ENCODE results near the gene PHKA2.

PHKA2 gene

DNA sequence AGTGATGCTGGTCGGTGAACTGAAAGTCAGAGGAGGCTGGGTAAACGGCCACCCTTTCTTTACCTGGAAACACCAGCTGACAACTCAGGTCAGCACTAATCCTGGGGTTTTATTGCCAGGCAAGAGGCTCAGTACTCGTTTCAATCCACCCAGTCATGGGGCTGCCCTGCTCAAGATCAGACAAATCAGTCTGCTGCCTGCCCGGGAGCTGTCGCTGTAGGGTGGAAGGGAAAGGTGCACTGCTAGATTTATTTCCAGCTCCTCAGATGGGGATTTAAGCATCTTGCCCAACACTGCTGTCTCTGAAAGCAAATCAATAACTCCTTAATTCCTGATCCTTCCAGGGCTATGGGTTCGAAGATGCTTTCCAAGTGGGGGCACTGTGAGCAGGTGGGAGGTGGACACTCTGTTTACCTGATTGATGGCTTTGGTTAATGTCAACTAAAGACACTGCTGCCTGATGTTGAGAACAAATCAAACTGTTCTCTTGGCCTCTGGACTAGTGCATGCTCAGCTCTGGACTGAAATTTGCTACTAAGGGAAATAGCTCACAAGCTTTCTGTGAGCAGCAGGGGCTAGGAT, 59.3 kb downstream of the PHKA2 start:
- H3K4me3 ChIP-seq (replicated peaks in 1 of 2; ENCODE audit: low read depth in 2 of 2, low read length in 2 of 2), result no peak overlapping the region
- no peak for DNase-seq (ENCODE audit: low read depth in 2 of 2)

DNA sequence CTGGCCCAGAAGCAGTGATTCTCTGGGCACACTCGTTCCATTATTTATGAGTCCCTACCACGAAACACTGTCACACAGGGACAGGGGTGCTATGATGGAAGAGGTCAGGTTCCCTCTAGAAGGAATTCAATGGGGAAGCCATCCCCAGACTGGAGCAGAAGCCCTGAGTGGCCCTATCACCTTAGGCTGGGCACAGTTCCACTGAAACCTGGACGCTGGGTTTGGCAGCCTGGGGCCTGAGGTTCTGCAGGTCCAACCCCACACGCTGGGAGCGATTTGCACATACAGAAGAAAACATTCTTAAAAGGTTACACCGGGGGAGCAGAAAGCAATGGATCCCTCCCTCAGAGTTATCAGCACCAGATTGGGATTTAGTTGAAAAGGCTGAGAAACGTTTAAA, 63.3 kb downstream of the PHKA2 start:
- no peak overlapping the region for H3K4me3 ChIP-seq (replicated peaks in 1 of 2; ENCODE audit: low read depth in 2 of 2, low read length in 2 of 2)
- TF ChIP-seq, protein P1, sequence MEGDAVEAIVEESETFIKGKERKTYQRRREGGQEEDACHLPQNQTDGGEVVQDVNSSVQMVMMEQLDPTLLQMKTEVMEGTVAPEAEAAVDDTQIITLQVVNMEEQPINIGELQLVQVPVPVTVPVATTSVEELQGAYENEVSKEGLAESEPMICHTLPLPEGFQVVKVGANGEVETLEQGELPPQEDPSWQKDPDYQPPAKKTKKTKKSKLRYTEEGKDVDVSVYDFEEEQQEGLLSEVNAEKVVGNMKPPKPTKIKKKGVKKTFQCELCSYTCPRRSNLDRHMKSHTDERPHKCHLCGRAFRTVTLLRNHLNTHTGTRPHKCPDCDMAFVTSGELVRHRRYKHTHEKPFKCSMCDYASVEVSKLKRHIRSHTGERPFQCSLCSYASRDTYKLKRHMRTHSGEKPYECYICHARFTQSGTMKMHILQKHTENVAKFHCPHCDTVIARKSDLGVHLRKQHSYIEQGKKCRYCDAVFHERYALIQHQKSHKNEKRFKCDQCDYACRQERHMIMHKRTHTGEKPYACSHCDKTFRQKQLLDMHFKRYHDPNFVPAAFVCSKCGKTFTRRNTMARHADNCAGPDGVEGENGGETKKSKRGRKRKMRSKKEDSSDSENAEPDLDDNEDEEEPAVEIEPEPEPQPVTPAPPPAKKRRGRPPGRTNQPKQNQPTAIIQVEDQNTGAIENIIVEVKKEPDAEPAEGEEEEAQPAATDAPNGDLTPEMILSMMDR (IDR thresholded peaks at IDR 0.05; ENCODE audit: low read depth, low read length), result no peak
- DNase-seq (ENCODE audit: low read depth in 2 of 2), result no peak

More for the DNA sequence above, 59.3 kb downstream of the PHKA2 start:
- TF ChIP-seq, protein P1 (IDR thresholded peaks at IDR 0.05; ENCODE audit: low read depth, low read length), result no peak

DNA sequence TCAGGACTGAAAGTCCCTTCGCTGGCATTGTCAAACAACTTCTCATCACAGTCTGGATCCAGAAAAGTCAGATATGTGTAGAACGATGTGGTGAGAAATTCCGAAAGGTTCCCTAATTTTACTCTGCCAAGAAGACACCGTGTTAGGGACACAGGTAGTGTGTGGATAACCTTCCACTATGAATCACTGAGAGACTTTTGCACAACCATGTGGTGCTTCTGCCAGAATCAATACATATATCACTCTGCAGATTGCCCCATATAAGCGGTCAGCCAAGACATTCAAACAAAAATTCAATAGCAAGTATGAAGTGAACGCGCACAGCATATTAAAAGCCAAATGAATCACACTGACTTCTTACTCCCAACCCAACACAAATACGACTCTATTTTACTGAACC, 63.8 kb downstream of the PHKA2 start:
- DNase-seq (ENCODE audit: low read depth in 2 of 2), result no peak
- TF ChIP-seq, protein P1 (IDR thresholded peaks at IDR 0.05; ENCODE audit: low read depth, low read length), result no peak
- H3K4me3 ChIP-seq (replicated peaks in 1 of 2; ENCODE audit: low read depth in 2 of 2, low read length in 2 of 2), result no peak overlapping the region

DNA sequence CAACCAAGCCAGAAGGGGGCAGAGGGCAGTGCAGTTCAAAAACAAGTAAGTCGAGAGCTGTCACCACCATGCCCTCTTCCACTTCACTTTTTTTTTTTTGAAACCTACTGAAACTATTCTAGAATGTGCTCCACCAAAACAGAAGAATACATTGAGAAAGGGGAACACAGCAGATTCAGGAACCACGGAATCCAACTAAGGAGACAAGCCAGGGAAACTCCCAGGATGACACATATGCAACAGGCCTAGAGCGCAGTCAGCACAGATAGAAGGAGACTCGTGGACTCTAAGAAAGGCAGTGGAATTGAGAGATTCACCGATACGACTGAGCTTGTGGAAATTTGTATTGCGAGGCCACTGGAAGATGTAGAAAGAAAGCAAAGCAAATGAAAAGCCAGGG, 66.1 kb downstream of the PHKA2 start:
- DNase-seq (ENCODE audit: low read depth in 2 of 2), result no peak
- TF ChIP-seq, protein P1 (IDR thresholded peaks at IDR 0.05; ENCODE audit: low read depth, low read length), result no peak
- H3K4me3 ChIP-seq (replicated peaks in 1 of 2; ENCODE audit: low read depth in 2 of 2, low read length in 2 of 2), result no peak overlapping the region

DNA sequence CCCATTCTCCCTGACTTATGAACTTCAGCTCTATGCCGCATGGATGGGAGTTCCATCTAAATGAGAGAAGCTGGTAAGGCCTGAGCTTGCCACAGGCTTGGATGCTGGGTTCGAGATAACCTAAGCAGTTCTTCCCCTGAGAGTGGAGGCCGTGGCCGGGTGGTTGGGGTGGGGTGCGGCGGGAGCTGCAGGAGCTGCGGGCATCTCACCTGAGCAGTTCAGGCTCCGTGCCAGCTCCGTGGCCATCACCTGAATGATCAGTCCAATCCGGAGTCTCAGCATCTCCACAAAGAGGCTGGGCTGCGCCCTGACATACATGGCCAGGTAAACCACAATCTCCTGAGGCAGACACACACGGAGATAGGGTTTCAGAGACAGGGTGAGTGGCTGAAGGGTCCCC, 77.6 kb downstream of the PHKA2 start:
- no peak for DNase-seq (ENCODE audit: low read depth in 2 of 2)
- TF ChIP-seq, protein P1 (IDR thresholded peaks at IDR 0.05; ENCODE audit: low read depth, low read length), result no peak
- no peak overlapping the region for H3K4me3 ChIP-seq (replicated peaks in 1 of 2; ENCODE audit: low read depth in 2 of 2, low read length in 2 of 2)

DNA sequence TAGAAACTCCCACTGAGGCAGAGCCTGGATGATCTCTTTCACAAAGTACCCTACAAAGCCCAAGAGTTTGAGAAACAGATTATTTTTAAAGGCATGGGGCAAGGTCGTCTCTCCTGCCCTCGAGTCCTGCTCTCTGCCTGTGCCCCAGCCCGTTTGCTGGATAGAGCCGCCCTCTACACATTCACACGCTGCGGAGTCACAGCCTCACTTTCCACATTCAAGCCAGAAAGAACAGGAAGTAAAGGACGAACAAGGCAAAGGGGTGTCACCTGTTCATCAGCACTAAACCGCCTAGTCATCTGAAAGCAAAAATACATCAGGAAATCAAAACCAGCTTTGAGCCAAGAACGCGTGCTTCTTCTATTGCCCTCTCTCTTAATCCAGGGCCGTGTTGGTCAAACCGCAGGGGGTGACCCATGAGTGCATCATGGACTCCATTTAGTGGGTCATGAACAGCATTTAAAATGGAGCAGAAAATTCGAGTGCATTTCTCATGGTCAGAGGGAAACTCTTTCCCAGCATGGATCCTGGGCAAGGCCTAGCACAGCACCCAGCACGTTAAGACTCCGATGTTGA, 83.4 kb downstream of the PHKA2 start:
- TF ChIP-seq, protein P1 (IDR thresholded peaks at IDR 0.05; ENCODE audit: low read depth, low read length), result no peak
- no peak overlapping the region for H3K4me3 ChIP-seq (replicated peaks in 1 of 2; ENCODE audit: low read depth in 2 of 2, low read length in 2 of 2)
- no peak for DNase-seq (ENCODE audit: low read depth in 2 of 2)

Data from cardiac fibroblast (primary cell).